Measurements from ENCODE around the gene MID1.

MID1 gene

DNA sequence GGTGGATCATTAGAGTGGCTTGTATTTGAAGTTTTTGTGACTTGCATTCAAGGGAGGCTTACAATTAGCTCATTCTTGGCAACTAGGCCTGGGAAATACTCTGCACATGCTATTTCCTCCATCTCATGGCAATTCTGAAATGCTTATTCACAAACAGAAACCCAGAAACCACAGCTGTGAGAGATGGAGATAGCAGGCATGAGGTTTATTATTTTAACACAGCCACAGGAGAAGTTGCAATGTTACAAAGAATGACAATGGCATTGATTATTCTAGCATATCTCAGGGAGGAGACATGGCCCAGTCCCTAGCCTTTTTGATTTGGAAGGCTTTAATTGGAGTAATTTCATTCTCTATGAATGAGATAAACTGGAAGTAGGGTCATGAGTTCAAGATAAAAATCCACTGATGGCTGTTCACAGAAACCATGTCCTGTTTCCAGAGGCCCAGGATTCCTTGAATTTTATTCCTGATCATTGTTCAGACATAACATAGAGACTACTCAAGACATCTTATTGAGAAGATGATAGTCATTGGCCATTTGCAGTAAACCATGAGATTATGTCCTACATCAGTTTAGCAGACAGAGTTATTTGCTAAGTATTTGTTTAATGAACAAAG lies 123.9 kb downstream of the MID1 start:
- Histone ChIP-seq H3K27ac (ENCODE audit: extremely low read depth, low read depth, low read length) (no peak overlapping the region), H3K36me3 (ENCODE audit: control insufficient read depth in 2 of 2, insufficient read depth in 1 of 2, low read length in 2 of 2) (peaks cover 0 to 71% of the 10 kb centered on the region in 2 experiments; a peak in 2 of 3 replicates), H3K4me3 (ENCODE audit: low read depth, low read length) (no peak overlapping the region), H3K4me1 (ENCODE audit: control insufficient read depth, insufficient read depth, low read length) (no peaks in the 10 kb centered on the region), H3K9me3 (ENCODE audit: control insufficient read depth, insufficient read depth, low read depth, low read length) (no peaks in the 10 kb centered on the region)
- CTCF ChIA-PET, result no interaction called here
- POLR2A ChIA-PET, result no interaction called here
- TF ChIP-seq ZNF2 (tag by site-specific recombination; IDR thresholded peaks at IDR 0.05) (no peak), ZNF558 (tag by site-specific recombination; IDR thresholded peaks at IDR 0.05) (no peak), EGR2 (tag by site-specific recombination; IDR thresholded peaks at IDR 0.05; ENCODE audit: low read depth) (no peak), WT1 (tag by site-specific recombination; IDR thresholded peaks at IDR 0.05) (no peak), ZNF658 (tag by site-specific recombination; IDR thresholded peaks at IDR 0.05) (no peak), KLF1 (tag by site-specific recombination; IDR thresholded peaks at IDR 0.05) (no peak), SP3 (tag by site-specific recombination; IDR thresholded peaks at IDR 0.05) (no peak), GLI2 (tag by site-specific recombination; IDR thresholded peaks at IDR 0.05; ENCODE audit: borderline replicate concordance, low read depth) (no peak), ZNF121 (tag by site-specific recombination; IDR thresholded peaks at IDR 0.05) (no peak), ZNF311 (tag by site-specific recombination; IDR thresholded peaks at IDR 0.05; ENCODE audit: borderline replicate concordance) (no peak), ZNF248 (tag by site-specific recombination; IDR thresholded peaks at IDR 0.05) (no peak), ZNF433 (tag by site-specific recombination; IDR thresholded peaks at IDR 0.05; ENCODE audit: low read depth) (no peak), ZNF654 (tag by site-specific recombination; IDR thresholded peaks at IDR 0.05; ENCODE audit: low read depth) (no peak), MZF1 (tag by site-specific recombination; IDR thresholded peaks at IDR 0.05; ENCODE audit: borderline replicate concordance) (no peak), ZNF214 (tag by site-specific recombination; IDR thresholded peaks at IDR 0.05; ENCODE audit: borderline replicate concordance) (no peak)
- TF ChIP-seq, protein P1, sequence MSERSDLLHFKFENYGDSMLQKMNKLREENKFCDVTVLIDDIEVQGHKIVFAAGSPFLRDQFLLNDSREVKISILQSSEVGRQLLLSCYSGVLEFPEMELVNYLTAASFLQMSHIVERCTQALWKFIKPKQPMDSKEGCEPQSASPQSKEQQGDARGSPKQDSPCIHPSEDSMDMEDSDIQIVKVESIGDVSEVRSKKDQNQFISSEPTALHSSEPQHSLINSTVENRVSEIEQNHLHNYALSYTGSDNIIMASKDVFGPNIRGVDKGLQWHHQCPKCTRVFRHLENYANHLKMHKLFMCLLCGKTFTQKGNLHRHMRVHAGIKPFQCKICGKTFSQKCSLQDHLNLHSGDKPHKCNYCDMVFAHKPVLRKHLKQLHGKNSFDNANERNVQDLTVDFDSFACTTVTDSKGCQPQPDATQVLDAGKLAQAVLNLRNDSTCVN (tag by site-specific recombination; optimal IDR thresholded peaks at IDR 0.05), result no peak
- TF ChIP-seq, protein P2, sequence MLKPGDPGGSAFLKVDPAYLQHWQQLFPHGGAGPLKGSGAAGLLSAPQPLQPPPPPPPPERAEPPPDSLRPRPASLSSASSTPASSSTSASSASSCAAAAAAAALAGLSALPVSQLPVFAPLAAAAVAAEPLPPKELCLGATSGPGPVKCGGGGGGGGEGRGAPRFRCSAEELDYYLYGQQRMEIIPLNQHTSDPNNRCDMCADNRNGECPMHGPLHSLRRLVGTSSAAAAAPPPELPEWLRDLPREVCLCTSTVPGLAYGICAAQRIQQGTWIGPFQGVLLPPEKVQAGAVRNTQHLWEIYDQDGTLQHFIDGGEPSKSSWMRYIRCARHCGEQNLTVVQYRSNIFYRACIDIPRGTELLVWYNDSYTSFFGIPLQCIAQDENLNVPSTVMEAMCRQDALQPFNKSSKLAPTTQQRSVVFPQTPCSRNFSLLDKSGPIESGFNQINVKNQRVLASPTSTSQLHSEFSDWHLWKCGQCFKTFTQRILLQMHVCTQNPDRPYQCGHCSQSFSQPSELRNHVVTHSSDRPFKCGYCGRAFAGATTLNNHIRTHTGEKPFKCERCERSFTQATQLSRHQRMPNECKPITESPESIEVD (tag by site-specific recombination; IDR thresholded peaks at IDR 0.05), result no peak
- TF ChIP-seq, protein P3, sequence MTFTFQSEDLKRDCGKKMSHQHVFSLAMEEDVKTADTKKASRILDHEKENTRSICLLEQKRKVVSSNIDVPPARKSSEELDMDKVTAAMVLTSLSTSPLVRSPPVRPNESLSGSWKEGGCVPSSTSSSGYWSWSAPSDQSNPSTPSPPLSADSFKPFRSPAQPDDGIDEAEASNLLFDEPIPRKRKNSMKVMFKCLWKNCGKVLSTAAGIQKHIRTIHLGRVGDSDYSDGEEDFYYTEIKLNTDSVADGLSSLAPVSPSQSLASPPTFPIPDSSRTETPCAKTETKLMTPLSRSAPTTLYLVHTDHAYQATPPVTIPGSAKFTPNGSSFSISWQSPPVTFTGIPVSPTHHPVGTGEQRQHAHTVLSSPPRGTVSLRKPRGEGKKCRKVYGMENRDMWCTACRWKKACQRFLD (tag by site-specific recombination; IDR thresholded peaks at IDR 0.05), result no peak

DNA sequence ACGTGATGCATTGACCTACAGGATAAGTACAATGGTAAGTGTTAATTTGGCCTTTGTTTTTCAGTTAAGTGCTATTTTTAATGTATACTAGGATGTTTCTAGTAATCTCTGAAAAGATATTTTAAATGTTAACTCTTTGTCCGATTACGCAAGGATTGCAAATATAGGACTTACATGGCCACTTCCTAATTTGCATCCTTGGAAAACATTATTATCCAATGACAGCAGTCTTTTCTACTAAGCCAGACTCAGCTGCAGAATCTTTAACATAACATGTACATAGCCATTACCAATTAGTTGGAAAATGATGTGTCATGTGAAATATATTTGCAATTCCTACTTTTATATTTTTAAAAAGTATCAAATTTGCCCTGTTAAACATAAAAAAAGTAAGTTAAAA lies 124.7 kb downstream of the MID1 start:
- CTCF ChIA-PET, result no interaction called here

More for the DNA sequence above, 124.7 kb downstream of the MID1 start:
- POLR2A ChIA-PET, result no interaction called here
- Histone ChIP-seq H3K27ac (ENCODE audit: extremely low read depth, low read depth, low read length) (no peak overlapping the region), H3K4me3 (ENCODE audit: low read depth, low read length) (no peak overlapping the region), H3K4me1 (ENCODE audit: control insufficient read depth, insufficient read depth, low read length) (no peaks in the 10 kb centered on the region), H3K36me3 (ENCODE audit: control insufficient read depth in 2 of 2, insufficient read depth in 1 of 2, low read length in 2 of 2) (peaks cover 0 to 63% of the 10 kb centered on the region in 2 experiments; a peak in 2 of 3 replicates), H3K9me3 (ENCODE audit: control insufficient read depth, insufficient read depth, low read depth, low read length) (no peaks in the 10 kb centered on the region)
- TF ChIP-seq SP3 (tag by site-specific recombination; IDR thresholded peaks at IDR 0.05) (no peak), ZNF621 (tag by site-specific recombination; IDR thresholded peaks at IDR 0.05) (no peak), ZXDB (tag by site-specific recombination; IDR thresholded peaks at IDR 0.05) (no peak), ZFP3 (tag by site-specific recombination; IDR thresholded peaks at IDR 0.05; ENCODE audit: low read depth) (no peak), ZNF133 (tag by site-specific recombination; IDR thresholded peaks at IDR 0.05) (no peak), ZNF24 (tag by site-specific recombination; IDR thresholded peaks at IDR 0.05) (no peak), ZNF2 (tag by site-specific recombination; IDR thresholded peaks at IDR 0.05) (no peak), HOXD13 (CRISPR knock-in tag; IDR thresholded peaks at IDR 0.05; ENCODE audit: borderline replicate concordance) (no peak), YY2 (tag by site-specific recombination; IDR thresholded peaks at IDR 0.05) (no peak)
- TF ChIP-seq, protein P4, sequence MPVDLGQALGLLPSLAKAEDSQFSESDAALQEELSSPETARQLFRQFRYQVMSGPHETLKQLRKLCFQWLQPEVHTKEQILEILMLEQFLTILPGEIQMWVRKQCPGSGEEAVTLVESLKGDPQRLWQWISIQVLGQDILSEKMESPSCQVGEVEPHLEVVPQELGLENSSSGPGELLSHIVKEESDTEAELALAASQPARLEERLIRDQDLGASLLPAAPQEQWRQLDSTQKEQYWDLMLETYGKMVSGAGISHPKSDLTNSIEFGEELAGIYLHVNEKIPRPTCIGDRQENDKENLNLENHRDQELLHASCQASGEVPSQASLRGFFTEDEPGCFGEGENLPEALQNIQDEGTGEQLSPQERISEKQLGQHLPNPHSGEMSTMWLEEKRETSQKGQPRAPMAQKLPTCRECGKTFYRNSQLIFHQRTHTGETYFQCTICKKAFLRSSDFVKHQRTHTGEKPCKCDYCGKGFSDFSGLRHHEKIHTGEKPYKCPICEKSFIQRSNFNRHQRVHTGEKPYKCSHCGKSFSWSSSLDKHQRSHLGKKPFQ (tag by site-specific recombination; IDR thresholded peaks at IDR 0.05), result no peak
